Stomach (tissue), 9 donors: ENCODE data around the gene ZC3H7B. TPM values are rescaled to one million over a fixed set of nuclear protein-coding genes. Genes with fewer than 3 reads are reported as not detected.

Experiments
- DNase-seq, 2 donors: peaks; one replicate each; pipeline versions ENCODE4 v3.0.0 to v3.0.0-alpha.2; 2013 to 2019
- H3K27ac ChIP-seq, 5 donors: fragments of 200-600 bp in 4 of 5; sonication (generic) in 4 of 5; one replicate each; pipeline ENCODE4 v1.5.1; 2013 to 2019; ENCODE audit warnings: mild to moderate bottlenecking in 1 of 5, moderate library complexity in 1 of 5
- H3K27me3 ChIP-seq, 3 donors: fragments of 200-600 bp; sonication (generic); one replicate each; pipeline ENCODE4 v1.5.1; 2017 to 2019; ENCODE audit warnings: mixed run types in 1 of 3
- H3K36me3 ChIP-seq, 4 donors: fragments of 200-600 bp; sonication (generic); 1 replicate in 3 of 4; 2 replicates in 1 of 4; pipeline ENCODE4 v1.5.1; 2016 to 2019
- H3K4me1 ChIP-seq, 4 donors: fragments of 200-600 bp; sonication (generic); one replicate each; pipeline ENCODE4 v1.5.1; 2016 to 2019
- H3K4me3 ChIP-seq, 4 donors: fragments of 200-600 bp; sonication (generic) in 3 of 4; one replicate each; pipeline ENCODE4 v1.5.1; 2016 to 2019; ENCODE audit warnings: mild to moderate bottlenecking in 1 of 4
- H3K9me3 ChIP-seq, 4 donors: fragments of 200-600 bp; sonication (generic); one replicate each; pipeline ENCODE4 v1.5.1; 2016 to 2019
- EP300 ChIP-seq: sonication (generic); formaldehyde crosslinking; IDR thresholded peaks from one replicate; pipeline ENCODE4 v1.6.1; 2017; ENCODE audit warnings: antibody characterized with exemption
- POLR2A ChIP-seq, 4 donors: fragments of 450-650 bp; IDR thresholded peaks; one replicate each; pipeline ENCODE4 v1.6.1; 2016; ENCODE audit warnings: antibody characterized with exemption in 4 of 4, control low read depth in 2 of 4, mild to moderate bottlenecking in 1 of 4, moderate library complexity in 1 of 4
- POLR2AphosphoS5 ChIP-seq, 3 donors: sonication (generic); formaldehyde crosslinking; IDR thresholded peaks; one replicate each; pipeline ENCODE4 v1.6.1; 2016; ENCODE audit warnings: antibody characterized with exemption in 3 of 3
- WGBS, 5 donors: extraction: QIAGEN DNeasy Blood & Tissue Kit in 3 of 5; methylation state at CpG; one replicate each; pipeline versions ENCODE4 v1.1.5 to v1.1.7; 2013 to 2018; 5-methylcytosine and 5-hydroxymethylcytosine counted together
- intact Hi-C: fragments of 100-400 bp; cut with DNase I; formaldehyde crosslinking; loops from one replicate; pipeline ENCODE4 v1.15.1; 2023; ENCODE audit warnings: low total_unique reads
- polyA plus RNA-seq, 3 donors: library from polyadenylated mRNA; stranded (reverse); fragments of 200-250 nt; gene quantifications; one replicate each; pipeline ENCODE4 v1.2.3, GENCODE V29; 2013
- total RNA-seq, 5 donors: library from RNA; depleted of rRNA; stranded (reverse); fragments of >200 nt; gene quantifications; one replicate each; pipeline versions ENCODE4 v1.1.0 to v1.2.3, GENCODE V29; 2014 to 2016
- TF ChIP-seq, protein P1 (sequence below), 7 experiments: fragments of 450-650 bp in 4 of 7; fragments of 200-600 bp in 3 of 7; sonication (generic) in 3 of 7; IDR thresholded peaks; one replicate each; pipeline ENCODE4 v1.5.1; 2016 to 2019; ENCODE audit warnings: antibody characterized with exemption in 7 of 7, control low read depth in 2 of 7, mild to moderate bottlenecking in 1 of 7
- donor health status: healthy with polysubstance abuse.
- donor health status: Bipolar disorder and iron deficiency.
- donor health status: healthy.

Gene ZC3H7B
- total and polyA plus RNA-seq, 8 donors: 4.7 to 40.1 (median 26.2) TPM

DNA sequence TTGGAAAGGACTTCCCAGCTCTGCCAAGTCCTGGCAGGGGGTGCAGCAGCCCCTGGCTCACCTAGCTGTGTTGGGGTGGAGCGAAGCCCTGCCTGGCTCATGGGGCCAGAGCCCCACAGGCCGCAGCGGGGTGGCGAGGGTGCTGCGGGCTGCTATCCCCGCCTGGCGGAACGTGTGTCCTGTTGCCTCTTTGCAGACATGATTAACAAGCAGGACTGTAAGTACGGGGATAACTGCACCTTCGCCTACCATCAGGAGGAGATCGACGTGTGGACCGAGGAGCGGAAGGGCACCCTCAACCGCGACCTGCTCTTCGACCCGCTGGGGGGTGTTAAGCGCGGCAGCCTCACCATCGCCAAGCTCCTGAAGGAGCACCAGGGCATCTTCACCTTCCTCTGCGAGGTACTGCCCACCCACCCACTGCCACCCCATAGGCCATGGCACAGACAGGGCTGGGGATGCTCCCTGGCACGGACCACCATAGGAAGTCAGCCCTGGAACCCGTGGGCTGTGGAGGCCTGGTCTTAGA is 44.5 kb downstream of the ZC3H7B start:
- no peaks in the 10 kb centered on the region for H3K9me3 ChIP-seq
- TF ChIP-seq POLR2AphosphoS5 (IDR thresholded peaks at IDR 0.05) (no peak), POLR2A (IDR thresholded peaks at IDR 0.05) (no peak), EP300 (no peak)
- TF ChIP-seq, protein P1, sequence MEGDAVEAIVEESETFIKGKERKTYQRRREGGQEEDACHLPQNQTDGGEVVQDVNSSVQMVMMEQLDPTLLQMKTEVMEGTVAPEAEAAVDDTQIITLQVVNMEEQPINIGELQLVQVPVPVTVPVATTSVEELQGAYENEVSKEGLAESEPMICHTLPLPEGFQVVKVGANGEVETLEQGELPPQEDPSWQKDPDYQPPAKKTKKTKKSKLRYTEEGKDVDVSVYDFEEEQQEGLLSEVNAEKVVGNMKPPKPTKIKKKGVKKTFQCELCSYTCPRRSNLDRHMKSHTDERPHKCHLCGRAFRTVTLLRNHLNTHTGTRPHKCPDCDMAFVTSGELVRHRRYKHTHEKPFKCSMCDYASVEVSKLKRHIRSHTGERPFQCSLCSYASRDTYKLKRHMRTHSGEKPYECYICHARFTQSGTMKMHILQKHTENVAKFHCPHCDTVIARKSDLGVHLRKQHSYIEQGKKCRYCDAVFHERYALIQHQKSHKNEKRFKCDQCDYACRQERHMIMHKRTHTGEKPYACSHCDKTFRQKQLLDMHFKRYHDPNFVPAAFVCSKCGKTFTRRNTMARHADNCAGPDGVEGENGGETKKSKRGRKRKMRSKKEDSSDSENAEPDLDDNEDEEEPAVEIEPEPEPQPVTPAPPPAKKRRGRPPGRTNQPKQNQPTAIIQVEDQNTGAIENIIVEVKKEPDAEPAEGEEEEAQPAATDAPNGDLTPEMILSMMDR (IDR thresholded peaks at IDR 0.05): no peak
- no peak for DNase-seq

GRCh38 chr22:41347066-41347859 is 45.9 kb downstream of the ZC3H7B start:
- no peaks in the 10 kb centered on the region for H3K9me3 ChIP-seq
- H3K27ac ChIP-seq: no peak overlapping the region
- TF ChIP-seq, protein P1 (IDR thresholded peaks at IDR 0.05): no peak
- TF ChIP-seq POLR2A (IDR thresholded peaks at IDR 0.05) (no peak), EP300 (no peak), POLR2AphosphoS5 (IDR thresholded peaks at IDR 0.05) (no peak)
- H3K27me3 ChIP-seq: no peaks in the 10 kb centered on the region
- 81 to 92% (median 87%) methylated on average over 15 to 18 of the region's 18 CpGs for WGBS, 5 donors
- H3K36me3 ChIP-seq: peaks cover 89 to 100% (median 100%) of the 10 kb centered on the region in 4 donors
- intact Hi-C loops: no loop called here
- H3K4me3 ChIP-seq: no peak overlapping the region
- DNase-seq: no peak
- peaks cover 0 to 5% (median 0%) of the 10 kb centered on the region in 4 donors for H3K4me1 ChIP-seq

More for the DNA sequence above, 44.5 kb downstream of the ZC3H7B start:
- H3K27me3 ChIP-seq: no peaks in the 10 kb centered on the region
- no peak overlapping the region for H3K27ac ChIP-seq
- H3K36me3 ChIP-seq: peaks cover 87 to 100% (median 100%) of the 10 kb centered on the region in 4 donors
- WGBS, 5 donors: 89 to 96% (median 95%) methylated on average over 10 to 24 of the region's 24 CpGs
- intact Hi-C loops: no loop called here
- H3K4me3 ChIP-seq: no peak overlapping the region
- peaks cover 0 to 5% (median 0%) of the 10 kb centered on the region in 4 donors for H3K4me1 ChIP-seq

DNA sequence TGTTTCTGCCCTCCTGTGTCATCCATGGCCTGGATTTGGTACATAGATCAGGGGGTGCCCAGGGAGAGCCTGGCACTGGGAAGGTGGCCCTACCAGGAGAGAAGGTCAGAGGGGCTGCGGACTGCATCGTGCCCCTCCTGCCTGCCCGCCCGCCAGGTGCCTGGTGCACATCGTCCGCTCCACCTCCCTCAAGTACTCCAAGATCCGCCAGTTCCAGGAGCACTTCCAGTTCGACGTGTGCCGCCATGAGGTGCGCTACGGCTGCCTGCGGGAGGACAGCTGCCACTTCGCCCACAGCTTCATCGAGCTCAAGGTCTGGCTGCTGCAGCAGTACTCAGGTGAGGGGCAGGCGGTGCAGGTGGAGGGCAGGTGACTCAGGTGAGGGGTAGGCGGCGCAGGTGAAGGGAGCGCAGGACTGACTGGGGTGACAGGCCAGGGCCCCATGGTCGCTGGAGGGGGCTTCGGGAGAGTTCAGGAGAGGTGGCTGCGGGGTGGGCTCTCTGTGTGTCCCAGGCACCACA is 47.7 kb downstream of the ZC3H7B start:
- Histone ChIP-seq H3K27me3 (no peaks in the 10 kb centered on the region), H3K4me3 (no peak overlapping the region), H3K4me1 (peaks cover 0 to 5% (median 0%) of the 10 kb centered on the region in 4 donors), H3K9me3 (no peaks in the 10 kb centered on the region), H3K36me3 (peaks cover 83 to 100% (median 100%) of the 10 kb centered on the region in 4 donors), H3K27ac (no peak overlapping the region)
- no peak for TF ChIP-seq POLR2A (IDR thresholded peaks at IDR 0.05)
- no peak for TF ChIP-seq POLR2AphosphoS5 (IDR thresholded peaks at IDR 0.05)
- DNase-seq: no peak
- intact Hi-C loops: no loop called here
- WGBS, 5 donors: 90 to 100% (median 96%) methylated on average over 14 to 22 of the region's 22 CpGs

DNA sequence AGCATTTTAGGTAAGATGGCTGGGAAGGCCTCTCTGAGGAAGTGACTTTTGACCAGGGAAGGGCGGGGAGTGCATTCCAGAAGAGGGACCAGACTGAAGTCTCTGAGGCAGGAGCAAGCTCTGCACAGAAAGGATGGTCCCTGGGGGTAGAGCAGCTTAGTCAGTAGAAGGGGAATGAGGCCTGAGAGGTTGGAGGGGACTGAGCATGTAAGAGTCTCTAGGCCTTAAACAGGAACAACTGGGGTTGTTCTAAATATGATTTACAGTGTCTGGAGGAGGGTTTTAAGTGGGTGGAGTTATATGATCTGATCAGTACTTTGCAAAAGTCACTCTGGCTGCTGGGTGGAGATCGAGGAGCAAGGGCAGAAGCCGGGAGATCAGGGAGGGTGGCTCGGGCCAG is 48.8 kb downstream of the ZC3H7B start:
- no peak overlapping the region for H3K4me3 ChIP-seq
- no peak overlapping the region for H3K27ac ChIP-seq
- no peaks in the 10 kb centered on the region for H3K9me3 ChIP-seq
- DNase-seq: no peak
- H3K27me3 ChIP-seq: no peaks in the 10 kb centered on the region
- WGBS, 5 donors: 82 to 92% (median 85%) methylated on average over 4 of the region's 4 CpGs
- TF ChIP-seq, protein P1 (IDR thresholded peaks at IDR 0.05): no peak
- TF ChIP-seq POLR2AphosphoS5 (IDR thresholded peaks at IDR 0.05) (no peak), EP300 (no peak)
- H3K36me3 ChIP-seq: peaks cover 82 to 100% (median 100%) of the 10 kb centered on the region in 4 donors
- intact Hi-C loops: no loop called here
- H3K4me1 ChIP-seq: no peaks in the 10 kb centered on the region
